AG20443 (cell line): ENCODE results near the gene TNFRSF12A.

Experiments used
- DNase-seq: peaks from one replicate; pipeline ENCODE4 v3.0.0; 2012; ENCODE audit warnings: low spot score, mixed read lengths

TNFRSF12A gene

GRCh38 chr16:3020247-3020603 lies at the start of gene TNFRSF12A:
TNFRSF12A (plus strand) TSS chr16:3020368; CDS start chr16:3020398, 30 bp downstream.
- DNase-seq = peak; percentile 94

GRCh38 chr16:2970563-2970962 lies 49.6 kb upstream of the TNFRSF12A start:
- no peak for DNase-seq

GRCh38 chr16:2971134-2971984 lies 48.8 kb upstream of the TNFRSF12A start:
- no peak for DNase-seq

- DNase-seq = no peak
Measured at GRCh38 chr16:2971985-2972784, 48.0 kb upstream of the TNFRSF12A start.

GRCh38 chr16:2973093-2973492 lies 47.1 kb upstream of the TNFRSF12A start:
- DNase-seq = no peak

GRCh38 chr16:2973605-2974318 lies 46.4 kb upstream of the TNFRSF12A start:
- no peak for DNase-seq

GRCh38 chr16:2974319-2975056 lies 45.7 kb upstream of the TNFRSF12A start:
- no peak for DNase-seq

GRCh38 chr16:2975161-2975795 lies 44.9 kb upstream of the TNFRSF12A start:
- no peak for DNase-seq

GRCh38 chr16:2976201-2976600 lies 44.0 kb upstream of the TNFRSF12A start:
- no peak for DNase-seq

- no peak for DNase-seq
Measured at GRCh38 chr16:2976673-2977072, 43.5 kb upstream of the TNFRSF12A start.

GRCh38 chr16:2977440-2977839 lies 42.7 kb upstream of the TNFRSF12A start:
- DNase-seq = no peak

GRCh38 chr16:2979669-2980226 lies 40.4 kb upstream of the TNFRSF12A start:
- peak; percentile 30 for DNase-seq

GRCh38 chr16:2980227-2981176 lies 39.7 kb upstream of the TNFRSF12A start, which contains the start of gene PKMYT1:
PKMYT1 (minus strand) TSS chr16:2980446; CDS start chr16:2979657, 789 bp downstream.
- DNase-seq = peak; percentile 100

- DNase-seq = no peak
Measured at GRCh38 chr16:2981177-2981898, 38.8 kb upstream of the TNFRSF12A start.

- no peak for DNase-seq
Measured at GRCh38 chr16:2981899-2982250, 38.3 kb upstream of the TNFRSF12A start.

GRCh38 chr16:2982402-2982801 lies 37.8 kb upstream of the TNFRSF12A start:
- no peak for DNase-seq

GRCh38 chr16:2983706-2984136 lies 36.4 kb upstream of the TNFRSF12A start:
- peak; percentile 96 for DNase-seq

GRCh38 chr16:2985462-2985861 lies 34.7 kb upstream of the TNFRSF12A start:
- DNase-seq = no peak

GRCh38 chr16:2985893-2986355 lies 34.2 kb upstream of the TNFRSF12A start:
- no peak for DNase-seq
